Stimulated activated CD4-positive, alpha-beta T cell treated with anti-CD3 and anti-CD28 coated beads, Interleukin-2, amount 100 ng/mL, for 48 hours (primary cell): ENCODE measurements around the gene DDT.
A peak's percentile ranks its signal among the peaks of the same experiment; 100 is the strongest.
"Not testable (repeated sequence)": the region's sequence is repeated elsewhere in the genome, so short reads cannot be mapped to it uniquely, and the experiment has no call there.

Experiments
- DNase-seq, 2 donors: peaks; one replicate each; pipeline ENCODE4 v3.0.0-alpha.2; 2020

The DDT gene

GRCh38 chr22:23986538-23987178 is 12.4 kb upstream of the DDT start:
- not testable (repeated sequence) for DNase-seq

GRCh38 chr22:23986089-23986488 is 11.8 kb upstream of the DDT start:
- not testable (repeated sequence) for DNase-seq

GRCh38 chr22:23984430-23984829 is 10.2 kb upstream of the DDT start:
- DNase-seq: peak in 1 of 2 donors; percentile 84

- not testable (repeated sequence) for DNase-seq
Observed at GRCh38 chr22:23980567-23980966, 6.3 kb upstream of the DDT start.

- not testable (repeated sequence) for DNase-seq
Observed at GRCh38 chr22:23979557-23980240, 5.5 kb upstream of the DDT start, which contains the start of gene GSTT2. Gene GSTT2 (plus strand): TSS chr22:23980134.

GRCh38 chr22:23977304-23977703 is 3.1 kb upstream of the DDT start:
- not testable (repeated sequence) for DNase-seq

- DNase-seq: not testable (repeated sequence)
Observed at GRCh38 chr22:23974836-23975352, 653 bp upstream of the DDT start.

GRCh38 chr22:23971927-23972326 is 2.3 kb downstream of the DDT start:
- DNase-seq: not testable (repeated sequence)

GRCh38 chr22:23970816-23971486 is 3.3 kb downstream of the DDT start:
- no peak for DNase-seq

- no peak for DNase-seq
Observed at GRCh38 chr22:23970201-23970641, 4.0 kb downstream of the DDT start.

- DNase-seq: no peak
Observed at GRCh38 chr22:23969071-23969470, 5.2 kb downstream of the DDT start.

GRCh38 chr22:23966568-23966967 is 7.7 kb downstream of the DDT start, which contains the start of gene DDTL:
Gene DDTL (plus strand): TSS chr22:23966888. CDS start chr22:23966915, 27 bp downstream.
- not testable (repeated sequence) for DNase-seq

- not testable (repeated sequence) for DNase-seq
Observed at GRCh38 chr22:23966094-23966493, 8.1 kb downstream of the DDT start.

GRCh38 chr22:23961084-23961771 is 13.0 kb downstream of the DDT start, which contains the start of gene GSTT2B:
Gene GSTT2B (minus strand): TSS chr22:23961195. CDS start chr22:23961131, 64 bp downstream.
- DNase-seq: not testable (repeated sequence)

- DNase-seq: peak; percentile 76 to 85
Observed at GRCh38 chr22:23956301-23956900, 17.8 kb downstream of the DDT start.

GRCh38 chr22:23955886-23956285 is 18.4 kb downstream of the DDT start:
- not testable (repeated sequence) for DNase-seq

- DNase-seq: not testable (repeated sequence)
Observed at GRCh38 chr22:23954991-23955305, 19.3 kb downstream of the DDT start.

- not testable (repeated sequence) for DNase-seq
Observed at GRCh38 chr22:23954193-23954990, 19.8 kb downstream of the DDT start.

GRCh38 chr22:23953485-23953884 is 20.8 kb downstream of the DDT start:
- DNase-seq: not testable (repeated sequence)

GRCh38 chr22:23952794-23953405 is 21.3 kb downstream of the DDT start:
- not testable (repeated sequence) for DNase-seq

GRCh38 chr22:23951383-23951782 is 22.9 kb downstream of the DDT start:
- not testable (repeated sequence) for DNase-seq
